SK-N-SH (cell line): ENCODE results near the gene WARS2. TPM values are rescaled to one million over a fixed set of nuclear protein-coding genes. Genes with fewer than 3 reads are reported as not detected.
A peak's percentile ranks its signal among the peaks of the same experiment; 100 is the strongest.

ENCODE experiments used
- CTCF ChIA-PET: fragments of 300-600, 350-600 bp; formaldehyde crosslinking; extraction: SDS; loops from one replicate; lab custom pipeline; 2021; lab: Yijun Ruan, JAX
- POLR2A ChIA-PET: fragments of 350-600 bp; sonication (Branson Sonifier 250); formaldehyde crosslinking; extraction: SDS; loops from one replicate; lab custom pipeline; 2020; ENCODE audit warnings: antibody characterized with exemption, inconsistent platforms; lab: Yijun Ruan, JAX
- DNase-seq: peaks from one replicate; pipeline ENCODE4 v3.0.0; 2012
- H2AFZ ChIP-seq: fragments of 200-600 bp; sonication (generic); 2 replicates; pipeline ENCODE4 v1.8.1; 2016; ENCODE audit warnings: antibody characterized with exemption, mild to moderate bottlenecking, low read depth
- H3F3A ChIP-seq: fragments of 200-600 bp; sonication (generic); replicated peaks from 2 replicates; pipeline ENCODE3; 2016; ENCODE audit warnings: antibody characterized with exemption, mild to moderate bottlenecking; ENCODE audit not compliant: insufficient read depth
- H3K27ac ChIP-seq, 2 experiments: fragments of 200-500 bp in 1 of 2; fragments of 200-600 bp in 1 of 2; sonication (Bioruptor generic) in 1 of 2; sonication (generic), shearing (Covaris generic) in 1 of 2; 2 replicates each; pipeline versions ENCODE4 v1.5.1 to v1.6.1; 2014 to 2016; ENCODE audit warnings: low read depth in 2 of 2, inconsistent platforms in 1 of 2, low read length in 1 of 2, mild to moderate bottlenecking in 1 of 2, mixed read lengths in 1 of 2
- H3K27me3 ChIP-seq: fragments of 200-600 bp; sonication (generic), shearing (Covaris generic); 2 replicates; pipeline ENCODE4 v1.6.1; 2016; ENCODE audit warnings: mixed run types; ENCODE audit not compliant: insufficient read depth
- H3K36me3 ChIP-seq, 2 experiments: fragments of 200-500 bp in 1 of 2; fragments of 200-600 bp in 1 of 2; sonication (Bioruptor generic) in 1 of 2; sonication (generic) in 1 of 2; replicated peaks in 1 of 2; 2 replicates each; pipeline versions ENCODE3 to v1.5.1; 2014 to 2016; ENCODE audit warnings: low read length in 1 of 2, mild to moderate bottlenecking in 1 of 2; ENCODE audit not compliant: insufficient read depth in 2 of 2, control insufficient read depth in 1 of 2
- H3K4me1 ChIP-seq, 2 experiments: fragments of 200-500 bp in 1 of 2; fragments of 200-600 bp in 1 of 2; sonication (Bioruptor generic) in 1 of 2; sonication (generic), shearing (Covaris generic) in 1 of 2; 2 replicates each; pipeline versions ENCODE4 v1.5.1 to v1.6.1; 2014 to 2016; ENCODE audit warnings: low read depth in 1 of 2, low read length in 1 of 2, mixed run types in 1 of 2; ENCODE audit not compliant: insufficient read depth in 2 of 2, control insufficient read depth in 1 of 2
- H3K4me2 ChIP-seq: fragments of 200-600 bp; sonication (generic), shearing (Covaris generic); 2 replicates; pipeline ENCODE4 v1.6.1; 2017; ENCODE audit warnings: mixed run types
- H3K4me3 ChIP-seq, 2 experiments: fragments of 200-500 bp in 1 of 2; fragments of 200-600 bp in 1 of 2; sonication (Bioruptor generic) in 1 of 2; sonication (generic), shearing (Covaris generic) in 1 of 2; 2 replicates each; pipeline versions ENCODE4 v1.5.1 to v1.8.1; 2014 to 2016; ENCODE audit warnings: low read depth in 2 of 2, inconsistent platforms in 1 of 2, low read length in 1 of 2, mild to moderate bottlenecking in 1 of 2, mixed read lengths in 1 of 2, moderate library complexity in 1 of 2
- H3K79me2 ChIP-seq: fragments of 200-600 bp; sonication (generic); 2 replicates; pipeline ENCODE4 v1.8.1; 2017; ENCODE audit warnings: mild to moderate bottlenecking; ENCODE audit not compliant: insufficient read depth
- H3K9ac ChIP-seq: fragments of 200-600 bp; sonication (generic); 2 replicates; pipeline ENCODE4 v1.6.1; 2017; ENCODE audit warnings: mixed run types
- H3K9me2 ChIP-seq: fragments of 200-600 bp; sonication (generic); 2 replicates; pipeline ENCODE4 v1.6.1; 2017; ENCODE audit warnings: mixed run types
- H3K9me3 ChIP-seq: fragments of 200-600 bp; sonication (generic); 2 replicates; pipeline ENCODE4 v1.6.1; 2017; ENCODE audit warnings: mixed run types, mild to moderate bottlenecking, moderate library complexity
- H4K20me1 ChIP-seq: fragments of 200-600 bp; sonication (generic); 2 replicates; pipeline ENCODE4 v1.6.1; 2017; ENCODE audit warnings: mild to moderate bottlenecking, mixed run types; ENCODE audit not compliant: insufficient read depth
- ELF1 ChIP-seq: IDR thresholded peaks from 2 replicates; pipeline ENCODE4 v1.4.0; 2012
- EZH2phosphoT487 ChIP-seq: fragments of 200-600 bp; sonication (generic); IDR thresholded peaks from 2 replicates; pipeline ENCODE4 v1.6.1; 2017; ENCODE audit warnings: low read depth, mixed run types, mild to moderate bottlenecking, antibody characterized with exemption, moderate library complexity, borderline replicate concordance
- MXI1 ChIP-seq: IDR thresholded peaks from 2 replicates; pipeline ENCODE4 v1.6.1; 2012; ENCODE audit warnings: mild to moderate bottlenecking, low read depth, low read length, improper control_type of control experiment
- NFIC ChIP-seq: IDR thresholded peaks from 2 replicates; pipeline ENCODE4 v1.4.0; 2012; ENCODE audit warnings: borderline replicate concordance
- NRF1 ChIP-seq: IDR thresholded peaks from 2 replicates; pipeline ENCODE4 v1.6.1; 2012; ENCODE audit warnings: low read depth, mild to moderate bottlenecking, low read length
- POLR2AphosphoS5 ChIP-seq: IDR thresholded peaks from 2 replicates; pipeline ENCODE4 v1.6.1; 2012; ENCODE audit warnings: low read depth, low read length
- RAD21 ChIP-seq: IDR thresholded peaks from 2 replicates; pipeline ENCODE4 v1.6.1; 2012; ENCODE audit warnings: mild to moderate bottlenecking, low read length
- SMC3 ChIP-seq: IDR thresholded peaks from 2 replicates; pipeline ENCODE4 v1.6.1; 2012; ENCODE audit warnings: low read depth, low read length, improper control_type of control experiment
- TAF1 ChIP-seq: IDR thresholded peaks from 2 replicates; pipeline ENCODE4 v1.6.1; 2012; ENCODE audit warnings: low read depth, mild to moderate bottlenecking, low read length, moderate library complexity, borderline replicate concordance
- TCF12 ChIP-seq: IDR thresholded peaks from 2 replicates; pipeline ENCODE4 v1.4.0; 2012
- YY1 ChIP-seq: IDR thresholded peaks from 2 replicates; pipeline ENCODE4 v1.4.0; 2012; ENCODE audit warnings: low read depth, mild to moderate bottlenecking
- WGBS: methylation state at CpG from one replicate; pipeline ENCODE4 v1.1.6; 2017; ENCODE audit warnings: low lambda C conversion rate; 5-methylcytosine and 5-hydroxymethylcytosine counted together
- polyA plus RNA-seq, 3 experiments: library from polyadenylated mRNA; depleted of rRNA; stranded (reverse); fragments of >200 nt; gene quantifications; 2 replicates each; pipeline ENCODE4 v1.2.3, GENCODE V29; 2012
- TF ChIP-seq, protein P1 (sequence below): fragments of 150-350 bp; IDR thresholded peaks from 2 replicates; pipeline ENCODE4 v1.6.1; 2017; ENCODE audit warnings: antibody characterized with exemption, low read length, low read depth, borderline replicate concordance
- TF ChIP-seq, protein P2 (sequence below): fragments of 150-350 bp; IDR thresholded peaks from 2 replicates; pipeline ENCODE4 v1.6.1; 2016; ENCODE audit warnings: mild to moderate bottlenecking, low read depth, low read length
- TF ChIP-seq, protein P3 (sequence below): IDR thresholded peaks from 2 replicates; pipeline ENCODE4; 2012
- TF ChIP-seq, protein P4 (sequence below): IDR thresholded peaks from 2 replicates; pipeline ENCODE4 v1.4.0; 2012; ENCODE audit warnings: low read depth, borderline replicate concordance

WARS2 gene
- polyA plus RNA-seq, 1 of the 3 experiments (the other 2 are of a cell fraction) = 4.8 TPM

DNA sequence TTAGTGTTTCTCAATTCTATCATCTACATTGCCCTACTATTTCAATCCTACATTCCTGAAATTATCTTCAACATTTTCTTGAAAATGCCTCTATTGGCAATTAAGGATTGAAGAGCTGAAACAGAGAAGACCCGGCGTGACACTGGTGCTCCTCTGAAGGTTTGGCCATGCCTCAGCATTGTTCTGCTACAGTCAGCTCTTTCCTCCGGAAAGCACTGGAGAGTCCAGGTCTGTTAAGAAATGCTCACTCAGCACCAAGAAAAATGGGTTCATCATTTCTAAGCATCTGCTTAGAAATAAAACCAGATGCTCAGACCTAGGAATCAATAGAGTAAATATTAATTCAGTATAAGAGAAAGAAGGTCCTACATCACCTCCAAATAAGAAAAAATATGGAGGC, 58.8 kb downstream of the WARS2 start:
- Histone ChIP-seq H3F3A (peaks cover 3% of the 10 kb centered on the region), H2AFZ (no peak overlapping the region), H3K4me2 (no peak overlapping the region), H3K9ac (no peak overlapping the region), H3K27ac (no peak overlapping the region), H4K20me1 (no peaks in the 10 kb centered on the region), H3K4me1 (0 out of 4 replicates have a peak, but pooled peaks cover 0 to 5% of the 10 kb centered on the region in 2 experiments), H3K9me2 (no peaks in the 10 kb centered on the region), H3K36me3 (no peaks in the 10 kb centered on the region), H3K4me3 (no peak overlapping the region), H3K79me2 (no peaks in the 10 kb centered on the region), H3K27me3 (no peaks in the 10 kb centered on the region), H3K9me3 (0 out of 2 replicates have a peak, but pooled peaks cover 3% of the 10 kb centered on the region)
- ChIA-PET CTCF (no interaction called here), POLR2A (no interaction called here)
- DNase-seq = no peak
- WGBS = 95% methylated on average over 3 of the region's 3 CpGs
- TF ChIP-seq MXI1 = no peak
- no peak for TF ChIP-seq EZH2phosphoT487
- TF ChIP-seq, protein P1, sequence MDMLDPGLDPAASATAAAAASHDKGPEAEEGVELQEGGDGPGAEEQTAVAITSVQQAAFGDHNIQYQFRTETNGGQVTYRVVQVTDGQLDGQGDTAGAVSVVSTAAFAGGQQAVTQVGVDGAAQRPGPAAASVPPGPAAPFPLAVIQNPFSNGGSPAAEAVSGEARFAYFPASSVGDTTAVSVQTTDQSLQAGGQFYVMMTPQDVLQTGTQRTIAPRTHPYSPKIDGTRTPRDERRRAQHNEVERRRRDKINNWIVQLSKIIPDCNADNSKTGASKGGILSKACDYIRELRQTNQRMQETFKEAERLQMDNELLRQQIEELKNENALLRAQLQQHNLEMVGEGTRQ = no peak
- TF ChIP-seq, protein P2, sequence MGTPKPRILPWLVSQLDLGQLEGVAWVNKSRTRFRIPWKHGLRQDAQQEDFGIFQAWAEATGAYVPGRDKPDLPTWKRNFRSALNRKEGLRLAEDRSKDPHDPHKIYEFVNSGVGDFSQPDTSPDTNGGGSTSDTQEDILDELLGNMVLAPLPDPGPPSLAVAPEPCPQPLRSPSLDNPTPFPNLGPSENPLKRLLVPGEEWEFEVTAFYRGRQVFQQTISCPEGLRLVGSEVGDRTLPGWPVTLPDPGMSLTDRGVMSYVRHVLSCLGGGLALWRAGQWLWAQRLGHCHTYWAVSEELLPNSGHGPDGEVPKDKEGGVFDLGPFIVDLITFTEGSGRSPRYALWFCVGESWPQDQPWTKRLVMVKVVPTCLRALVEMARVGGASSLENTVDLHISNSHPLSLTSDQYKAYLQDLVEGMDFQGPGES = no peak
- no peak for TF ChIP-seq YY1
- TF ChIP-seq, protein P3, sequence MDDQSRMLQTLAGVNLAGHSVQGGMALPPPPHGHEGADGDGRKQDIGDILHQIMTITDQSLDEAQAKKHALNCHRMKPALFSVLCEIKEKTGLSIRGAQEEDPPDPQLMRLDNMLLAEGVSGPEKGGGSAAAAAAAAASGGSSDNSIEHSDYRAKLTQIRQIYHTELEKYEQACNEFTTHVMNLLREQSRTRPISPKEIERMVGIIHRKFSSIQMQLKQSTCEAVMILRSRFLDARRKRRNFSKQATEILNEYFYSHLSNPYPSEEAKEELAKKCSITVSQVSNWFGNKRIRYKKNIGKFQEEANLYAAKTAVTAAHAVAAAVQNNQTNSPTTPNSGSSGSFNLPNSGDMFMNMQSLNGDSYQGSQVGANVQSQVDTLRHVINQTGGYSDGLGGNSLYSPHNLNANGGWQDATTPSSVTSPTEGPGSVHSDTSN = no peak
- no peak for TF ChIP-seq TAF1
- no peak for TF ChIP-seq NRF1
- no peak for TF ChIP-seq SMC3
- TF ChIP-seq NFIC = no peak
- TF ChIP-seq, protein P4, sequence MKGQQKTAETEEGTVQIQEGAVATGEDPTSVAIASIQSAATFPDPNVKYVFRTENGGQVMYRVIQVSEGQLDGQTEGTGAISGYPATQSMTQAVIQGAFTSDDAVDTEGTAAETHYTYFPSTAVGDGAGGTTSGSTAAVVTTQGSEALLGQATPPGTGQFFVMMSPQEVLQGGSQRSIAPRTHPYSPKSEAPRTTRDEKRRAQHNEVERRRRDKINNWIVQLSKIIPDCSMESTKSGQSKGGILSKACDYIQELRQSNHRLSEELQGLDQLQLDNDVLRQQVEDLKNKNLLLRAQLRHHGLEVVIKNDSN = no peak
- TF ChIP-seq POLR2AphosphoS5 = no peak
- no peak for TF ChIP-seq ELF1
- no peak for TF ChIP-seq TCF12

DNA sequence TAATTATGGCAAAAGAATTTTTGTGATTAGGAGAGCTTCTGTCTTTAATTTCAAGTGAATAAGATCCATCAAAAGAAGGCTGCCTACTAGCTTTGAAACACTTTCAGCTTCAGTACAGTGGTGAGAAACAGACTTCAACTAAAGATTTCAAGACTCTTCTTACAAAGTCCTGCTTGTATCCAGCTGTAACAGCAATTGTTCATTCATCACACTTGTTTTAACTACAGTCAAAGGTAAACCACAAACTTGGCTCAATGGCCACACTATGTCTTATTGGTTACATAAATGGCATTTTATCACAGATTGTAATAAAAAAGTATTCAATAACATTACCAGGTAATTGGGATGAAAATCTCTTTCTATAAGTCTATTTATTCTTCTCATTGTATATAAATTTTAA, 59.2 kb downstream of the WARS2 start:
- TF ChIP-seq NFIC (peak; percentile 13; the same call in 1 of the 2 replicates), RAD21 (no peak), MXI1 (no peak)
- Histone ChIP-seq H3K36me3 (no peaks in the 10 kb centered on the region), H3K79me2 (no peaks in the 10 kb centered on the region), H4K20me1 (no peaks in the 10 kb centered on the region), H2AFZ (no peak overlapping the region), H3K27ac (peak overlapping the region in 1 of 2 experiments; percentile 30; a peak in 1 of 4 replicates), H3K4me3 (no peak overlapping the region), H3K4me2 (no peak overlapping the region), H3K27me3 (no peaks in the 10 kb centered on the region), H3K9me3 (0 out of 2 replicates have a peak, but pooled peaks cover 3% of the 10 kb centered on the region), H3F3A (peaks cover 3% of the 10 kb centered on the region), H3K4me1 (0 out of 4 replicates have a peak, but pooled peaks cover 0 to 5% of the 10 kb centered on the region in 2 experiments), H3K9ac (no peak overlapping the region), H3K9me2 (no peaks in the 10 kb centered on the region)
- CTCF ChIA-PET = no interaction called here
- POLR2A ChIA-PET = no interaction called here
- no peak for DNase-seq
